IMR-90 (cell line): ENCODE measurements around the gene HRH2.
"Not testable (repeated sequence)": the region's sequence is repeated elsewhere in the genome, so short reads cannot be mapped to it uniquely, and the experiment has no call there.

Experiments
- BHLHE40 ChIP-seq: fragments of 150-350 bp; IDR thresholded peaks from 2 replicates; pipeline ENCODE4 v1.6.1; 2016; ENCODE audit warnings: mild to moderate bottlenecking, low read depth, low read length
- CTCF ChIP-seq: conservative IDR thresholded peaks from 2 replicates; pipeline ENCODE4 v1.5.1; 2012; ENCODE audit warnings: mild to moderate bottlenecking, low read depth, low read length, improper control_type of control experiment
- POLR2A ChIP-seq: IDR thresholded peaks from 2 replicates; pipeline ENCODE4 v1.6.1; 2012; ENCODE audit warnings: mild to moderate bottlenecking, low read depth, low read length
- RFX5 ChIP-seq: IDR thresholded peaks from 2 replicates; pipeline ENCODE4 v1.8.0; 2012; ENCODE audit warnings: low read depth, mild to moderate bottlenecking, low read length, moderate library complexity
- USF2 ChIP-seq: fragments of 150-350 bp; IDR thresholded peaks from 2 replicates; pipeline ENCODE4 v1.6.1; 2017; ENCODE audit warnings: mild to moderate bottlenecking, antibody characterized with exemption, low read length, low read depth

- TF ChIP-seq USF2, CTCF, BHLHE40, RFX5, POLR2A: not testable (repeated sequence)
Measured at GRCh38 chr5:175719109-175719432, 61.2 kb downstream of the HRH2 start.
